ENCODE measurements around the gene SLC31A1. TPM values are rescaled to one million over a fixed set of nuclear protein-coding genes. Genes with fewer than 3 reads are reported as not detected.

SLC31A1 gene
- total and polyA plus RNA-seq, 2 donors (not counting 1 experiment from before 2014, with no cell fraction given): 1.1 to 3.2 TPM

DNA sequence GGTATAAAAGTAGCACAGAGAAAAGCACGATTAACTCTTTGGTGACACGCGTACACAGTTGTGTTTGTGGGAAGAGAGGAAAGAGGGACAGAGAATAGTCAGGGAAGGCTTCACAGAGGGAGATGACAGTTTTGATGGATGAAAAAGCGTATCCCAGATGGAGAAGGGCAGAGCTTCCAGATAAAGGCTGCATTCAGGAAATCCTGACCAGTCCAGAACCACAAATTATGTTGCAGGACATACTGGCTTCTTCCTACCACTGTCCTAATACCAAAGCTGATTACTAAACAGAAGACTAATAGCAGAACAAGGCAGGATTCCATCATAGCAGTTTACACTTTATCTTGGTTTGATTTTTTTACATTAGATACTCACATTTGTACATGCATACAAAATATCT is 36.1 kb upstream of the SLC31A1 start:
- Histone ChIP-seq H3K79me2 (ENCODE audit: control insufficient read depth, insufficient read depth, low read length) (no peaks in the 10 kb centered on the region), H3K4me1 (ENCODE audit: control insufficient read depth in 2 of 2, insufficient read depth in 2 of 2, low read length in 2 of 2) (no peaks in the 10 kb centered on the region), H4K20me1 (ENCODE audit: control insufficient read depth, insufficient read depth, low read length, poor library complexity, severe bottlenecking) (no peaks in the 10 kb centered on the region), H3K4me3 (ENCODE audit: control extremely low read depth in 1 of 5, extremely low read depth in 1 of 5, insufficient read depth in 1 of 5, low read depth in 2 of 5, low read length in 4 of 5) (no peak overlapping the region), H3K9ac (ENCODE audit: low read length) (no peak overlapping the region), H3K36me3 (replicated peaks in 1 of 2; ENCODE audit: control extremely low read depth in 1 of 2, control insufficient read depth in 1 of 2, extremely low read depth in 1 of 2, insufficient read depth in 2 of 2, low read length in 1 of 2) (peaks cover 26 to 87% of the 10 kb centered on the region in 2 experiments), H3K27ac (ENCODE audit: low read length in 2 of 2) (no peak overlapping the region), H3K27me3 (replicated peaks in 1 of 4; ENCODE audit: control extremely low read depth in 1 of 4, control insufficient read depth in 3 of 4, insufficient read depth in 4 of 4, low read length in 3 of 4) (no peaks in the 10 kb centered on the region), H3K9me3 (ENCODE audit: control extremely low read depth in 1 of 3, control insufficient read depth in 2 of 3, insufficient read depth in 1 of 3, low read length in 2 of 3) (no peaks in the 10 kb centered on the region), H2AFZ (ENCODE audit: insufficient read depth, low read depth, low read length, poor library complexity, severe bottlenecking) (no peak overlapping the region), H3K4me2 (replicated peaks; ENCODE audit: low read depth, low read length, poor library complexity, severe bottlenecking) (no peak overlapping the region)
- Mint-ChIP-seq H3K9me3 (ENCODE audit: insufficient read depth) (no peaks in the 10 kb centered on the region), H3K27me3 (no peaks in the 10 kb centered on the region), H3K27ac (no peak overlapping the region), H3K4me1 (no peaks in the 10 kb centered on the region), H3K4me3 (no peak overlapping the region)
- ChIA-PET POLR2A (no interaction called here), CTCF (no interaction called here)
- 96% methylated on average over 3 of the region's 4 CpGs for WGBS (ENCODE audit: insufficient coverage)
- TF ChIP-seq EZH2 (IDR thresholded peaks at IDR 0.05; ENCODE audit: borderline replicate concordance, insufficient read depth, low read depth, low read length, poor library complexity, severe bottlenecking): no peak
- TF ChIP-seq, protein P1, sequence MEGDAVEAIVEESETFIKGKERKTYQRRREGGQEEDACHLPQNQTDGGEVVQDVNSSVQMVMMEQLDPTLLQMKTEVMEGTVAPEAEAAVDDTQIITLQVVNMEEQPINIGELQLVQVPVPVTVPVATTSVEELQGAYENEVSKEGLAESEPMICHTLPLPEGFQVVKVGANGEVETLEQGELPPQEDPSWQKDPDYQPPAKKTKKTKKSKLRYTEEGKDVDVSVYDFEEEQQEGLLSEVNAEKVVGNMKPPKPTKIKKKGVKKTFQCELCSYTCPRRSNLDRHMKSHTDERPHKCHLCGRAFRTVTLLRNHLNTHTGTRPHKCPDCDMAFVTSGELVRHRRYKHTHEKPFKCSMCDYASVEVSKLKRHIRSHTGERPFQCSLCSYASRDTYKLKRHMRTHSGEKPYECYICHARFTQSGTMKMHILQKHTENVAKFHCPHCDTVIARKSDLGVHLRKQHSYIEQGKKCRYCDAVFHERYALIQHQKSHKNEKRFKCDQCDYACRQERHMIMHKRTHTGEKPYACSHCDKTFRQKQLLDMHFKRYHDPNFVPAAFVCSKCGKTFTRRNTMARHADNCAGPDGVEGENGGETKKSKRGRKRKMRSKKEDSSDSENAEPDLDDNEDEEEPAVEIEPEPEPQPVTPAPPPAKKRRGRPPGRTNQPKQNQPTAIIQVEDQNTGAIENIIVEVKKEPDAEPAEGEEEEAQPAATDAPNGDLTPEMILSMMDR (IDR thresholded peaks at IDR 0.05): no peak
- DNase-seq (no peak), ATAC-seq (ENCODE audit: low read depth) (no peak)
- intact Hi-C loops (cut with micrococcal nuclease): no loop called here

DNA sequence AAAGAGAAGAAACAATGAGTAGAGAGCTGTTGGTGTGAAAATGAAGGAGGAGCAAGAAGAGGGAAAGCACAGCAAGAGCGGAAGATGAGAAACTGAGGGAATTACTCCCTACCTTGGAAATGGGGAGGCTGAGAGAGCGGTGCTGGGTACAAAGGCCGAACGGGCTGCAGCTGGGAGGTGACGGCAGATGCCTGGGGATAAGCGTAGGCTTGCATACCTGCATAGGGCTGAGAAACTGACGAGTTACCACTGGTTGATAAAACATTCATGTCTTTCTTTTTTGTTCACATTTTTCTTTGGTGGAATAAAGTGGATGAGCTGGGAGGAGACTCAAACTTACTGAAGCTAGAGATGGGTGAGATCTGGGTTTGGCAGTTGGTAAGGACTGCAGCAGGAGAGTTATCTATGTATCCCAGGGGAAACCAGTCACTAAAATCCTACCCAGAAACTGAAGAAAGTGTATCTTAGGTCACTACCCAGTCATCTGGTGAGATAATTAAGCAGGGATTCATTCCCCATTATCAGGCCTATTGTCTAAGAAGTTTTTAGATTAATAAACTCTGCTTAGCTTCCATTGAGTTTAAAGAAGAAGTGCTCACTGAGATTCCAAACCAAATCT is 35.1 kb upstream of the SLC31A1 start:
- Mint-ChIP-seq H3K27ac (no peak overlapping the region), H3K4me3 (no peak overlapping the region), H3K4me1 (no peaks in the 10 kb centered on the region), H3K27me3 (no peaks in the 10 kb centered on the region), H3K9me3 (ENCODE audit: insufficient read depth) (no peaks in the 10 kb centered on the region)
- WGBS (ENCODE audit: insufficient coverage): 100% methylated on average over 7 of the region's 7 CpGs
- Histone ChIP-seq H3K4me2 (replicated peaks; ENCODE audit: low read depth, low read length, poor library complexity, severe bottlenecking) (no peak overlapping the region), H3K9me3 (ENCODE audit: control extremely low read depth in 1 of 3, control insufficient read depth in 2 of 3, insufficient read depth in 1 of 3, low read length in 2 of 3) (no peaks in the 10 kb centered on the region), H2AFZ (ENCODE audit: insufficient read depth, low read depth, low read length, poor library complexity, severe bottlenecking) (no peak overlapping the region), H3K27ac (ENCODE audit: low read length in 2 of 2) (no peak overlapping the region), H3K9ac (ENCODE audit: low read length) (no peak overlapping the region), H3K36me3 (replicated peaks in 1 of 2; ENCODE audit: control extremely low read depth in 1 of 2, control insufficient read depth in 1 of 2, extremely low read depth in 1 of 2, insufficient read depth in 2 of 2, low read length in 1 of 2) (peaks cover 24 to 88% of the 10 kb centered on the region in 2 experiments), H3K4me1 (ENCODE audit: control insufficient read depth in 2 of 2, insufficient read depth in 2 of 2, low read length in 2 of 2) (no peaks in the 10 kb centered on the region), H4K20me1 (ENCODE audit: control insufficient read depth, insufficient read depth, low read length, poor library complexity, severe bottlenecking) (no peaks in the 10 kb centered on the region), H3K4me3 (ENCODE audit: control extremely low read depth in 1 of 5, extremely low read depth in 1 of 5, insufficient read depth in 1 of 5, low read depth in 2 of 5, low read length in 4 of 5) (no peak overlapping the region), H3K27me3 (replicated peaks in 1 of 4; ENCODE audit: control extremely low read depth in 1 of 4, control insufficient read depth in 3 of 4, insufficient read depth in 4 of 4, low read length in 3 of 4) (no peaks in the 10 kb centered on the region), H3K79me2 (ENCODE audit: control insufficient read depth, insufficient read depth, low read length) (no peaks in the 10 kb centered on the region)
- DNase-seq (no peak), ATAC-seq (ENCODE audit: low read depth) (no peak)
- TF ChIP-seq, protein P1 (IDR thresholded peaks at IDR 0.05): no peak
- TF ChIP-seq EZH2 (IDR thresholded peaks at IDR 0.05; ENCODE audit: borderline replicate concordance, insufficient read depth, low read depth, low read length, poor library complexity, severe bottlenecking): no peak
- ChIA-PET POLR2A (interaction anchor here (0.7 kb wide), 1 partner anchor 35 kb away, joined by 3 read pairs; the partner anchor contains the start of gene SLC31A2), CTCF (no interaction called here)
- intact Hi-C loops (cut with micrococcal nuclease): no loop called here

Data from B cell (primary cell).